HG02571 (cell line): ENCODE data around the gene CFAP99.

ENCODE experiments used
- ATAC-seq: cut with Tn5 transposase; IDR thresholded peaks from one replicate; pipeline ENCODE4 v1.9.1; 2021; ENCODE audit warnings: mild to moderate bottlenecking, moderate library complexity; ENCODE audit not compliant: unreplicated experiment

The CFAP99 gene

GRCh38 chr4:2497931-2498330 is 79.2 kb downstream of the CFAP99 start:
- peak; percentile 81 for ATAC-seq

- no peak for ATAC-seq
These were observed 81.8 kb downstream of the CFAP99 start for GRCh38 chr4:2500547-2500946.

GRCh38 chr4:2501034-2501594 is 82.4 kb downstream of the CFAP99 start:
- ATAC-seq, result no peak

- ATAC-seq, result no peak
These were observed 85.1 kb downstream of the CFAP99 start for GRCh38 chr4:2503809-2504208.

GRCh38 chr4:2507259-2507658 is 88.5 kb downstream of the CFAP99 start:
- ATAC-seq, result no peak

GRCh38 chr4:2507855-2508254 is 89.1 kb downstream of the CFAP99 start:
- no peak for ATAC-seq

GRCh38 chr4:2510351-2511259 is 91.8 kb downstream of the CFAP99 start:
- no peak for ATAC-seq

GRCh38 chr4:2511645-2512131 is 92.9 kb downstream of the CFAP99 start:
- no peak for ATAC-seq
